H9 (cell line): Measurements from ENCODE around the gene CRYGN. TPM values are rescaled to one million over a fixed set of nuclear protein-coding genes. Genes with fewer than 3 reads are reported as not detected.

Source experiments
- DNase-seq: peaks from one replicate; pipeline ENCODE4 v3.0.0-alpha.2; 2017
- H2AFZ ChIP-seq: one replicate; pipeline ENCODE4 v1.6.1; 2013; ENCODE audit warnings: mild to moderate bottlenecking, low read length, control low read depth, moderate library complexity
- H2AK5ac ChIP-seq: 2 replicates; pipeline ENCODE4 v1.6.1; 2013; ENCODE audit warnings: low read length, control low read depth, mixed read lengths; ENCODE audit not compliant: insufficient read length
- H2BK120ac ChIP-seq: one replicate; pipeline ENCODE4 v1.6.1; 2013; ENCODE audit warnings: low read depth, mild to moderate bottlenecking, low read length, control low read depth, inconsistent platforms; ENCODE audit not compliant: poor library complexity, severe bottlenecking
- H2BK12ac ChIP-seq: 2 replicates; pipeline ENCODE4 v1.6.1; 2013; ENCODE audit warnings: low read length, control low read depth, mixed read lengths, low read depth; ENCODE audit not compliant: insufficient read length
- H2BK15ac ChIP-seq: 2 replicates; pipeline ENCODE4 v1.6.1; 2013; ENCODE audit warnings: low read depth, low read length, control low read depth
- H2BK20ac ChIP-seq: one replicate; pipeline ENCODE4 v1.6.1; 2013; ENCODE audit warnings: low read depth, mild to moderate bottlenecking, low read length, control low read depth, inconsistent platforms; ENCODE audit not compliant: poor library complexity, severe bottlenecking
- H2BK5ac ChIP-seq: 2 replicates; pipeline ENCODE4 v1.6.1; 2013; ENCODE audit warnings: low read length, control low read depth, mixed read lengths; ENCODE audit not compliant: insufficient read length
- H3K14ac ChIP-seq: 2 replicates; pipeline ENCODE4 v1.6.1; 2013; ENCODE audit warnings: low read length, control low read depth; ENCODE audit not compliant: insufficient read depth
- H3K18ac ChIP-seq: 2 replicates; pipeline ENCODE4 v1.6.1; 2013; ENCODE audit warnings: low read depth, mild to moderate bottlenecking, mixed read lengths, low read length, control low read depth; ENCODE audit not compliant: insufficient read length
- H3K23ac ChIP-seq: 2 replicates; pipeline ENCODE4 v1.6.1; 2013; ENCODE audit warnings: low read length, control low read depth, mixed read lengths, low read depth; ENCODE audit not compliant: insufficient read length
- H3K23me2 ChIP-seq: 2 replicates; pipeline ENCODE4 v1.6.1; 2013; ENCODE audit warnings: low read depth, mild to moderate bottlenecking, mixed read lengths, low read length, control low read depth; ENCODE audit not compliant: insufficient read length, poor library complexity, severe bottlenecking
- H3K27ac ChIP-seq: 2 replicates; pipeline ENCODE4 v1.5.1; 2013; ENCODE audit warnings: low read length, control low read depth, mixed read lengths, low read depth; ENCODE audit not compliant: insufficient read length
- H3K27me3 ChIP-seq: 2 replicates; pipeline ENCODE4 v1.6.1; 2013; ENCODE audit warnings: low read length, control low read depth, inconsistent platforms; ENCODE audit not compliant: insufficient read depth
- H3K4ac ChIP-seq: 2 replicates; pipeline ENCODE4 v1.6.1; 2013; ENCODE audit warnings: low read depth, mild to moderate bottlenecking, control low read depth, inconsistent platforms, low read length, moderate library complexity
- H3K4me1 ChIP-seq: 2 replicates; pipeline ENCODE4 v1.6.1; 2013; ENCODE audit warnings: low read length, control low read depth, inconsistent platforms; ENCODE audit not compliant: insufficient read depth
- H3K4me2 ChIP-seq: 2 replicates; pipeline ENCODE4 v1.6.1; 2013; ENCODE audit warnings: low read length, control low read depth, mixed read lengths; ENCODE audit not compliant: insufficient read length, insufficient read depth
- H3K56ac ChIP-seq: 2 replicates; pipeline ENCODE4 v1.6.1; 2013; ENCODE audit warnings: low read depth, mild to moderate bottlenecking, mixed read lengths, low read length, control low read depth; ENCODE audit not compliant: insufficient read length
- H3K79me1 ChIP-seq: 2 replicates; pipeline ENCODE4 v1.6.1; 2013; ENCODE audit warnings: low read depth, mild to moderate bottlenecking, moderate library complexity, low read length, control low read depth, inconsistent platforms; ENCODE audit not compliant: insufficient read depth, poor library complexity, severe bottlenecking
- H3K79me2 ChIP-seq: 2 replicates; pipeline ENCODE4 v1.6.1; 2013; ENCODE audit warnings: low read length, control low read depth, inconsistent platforms; ENCODE audit not compliant: insufficient read depth
- H3K9ac ChIP-seq: 2 replicates; pipeline ENCODE4 v1.6.1; 2013; ENCODE audit warnings: low read length, control low read depth, mixed read lengths; ENCODE audit not compliant: insufficient read length; ENCODE audit errors: extremely low read depth
- H3K9me3 ChIP-seq: one replicate; pipeline ENCODE4 v1.6.1; 2013; ENCODE audit warnings: low read depth, low read length, inconsistent platforms; ENCODE audit not compliant: control insufficient read depth
- H3T11ph ChIP-seq: one replicate; pipeline ENCODE4 v1.6.1; 2013; ENCODE audit warnings: mild to moderate bottlenecking, low read length, control low read depth, inconsistent platforms
- H4K20me1 ChIP-seq: one replicate; pipeline ENCODE4 v1.6.1; 2013; ENCODE audit not compliant: control insufficient read depth, insufficient read length, insufficient read depth
- H4K5ac ChIP-seq: 2 replicates; pipeline ENCODE4 v1.6.1; 2013; ENCODE audit warnings: low read depth, mild to moderate bottlenecking, mixed read lengths, low read length, control low read depth; ENCODE audit not compliant: insufficient read length
- H4K8ac ChIP-seq: replicated peaks from 2 replicates; pipeline ENCODE4 v1.6.1; 2013; ENCODE audit warnings: low read length, control low read depth, mixed read lengths, low read depth; ENCODE audit not compliant: insufficient read length
- H4K91ac ChIP-seq: 2 replicates; pipeline ENCODE4 v1.6.1; 2013; ENCODE audit warnings: low read depth, mild to moderate bottlenecking, moderate library complexity, mixed read lengths, low read length, control low read depth; ENCODE audit not compliant: insufficient read length
- H3K27ac Mint-ChIP-seq, 3 experiments: 2 replicates in 2 of 3; 3 replicates in 1 of 3; pipeline ENCODE4 v1.8.0; 2020 to 2021; ENCODE audit warnings: mixed read lengths in 3 of 3, mild to moderate bottlenecking in 1 of 3, moderate library complexity in 1 of 3
- H3K27me3 Mint-ChIP-seq: 2 replicates; pipeline ENCODE4 v1.8.0; 2021; ENCODE audit warnings: low read depth, mild to moderate bottlenecking, moderate library complexity, mixed read lengths
- H3K36me3 Mint-ChIP-seq, 3 experiments: 2 replicates in 2 of 3; 3 replicates in 1 of 3; pipeline ENCODE4 v1.8.0; 2020 to 2021; ENCODE audit warnings: low read depth in 3 of 3, mixed read lengths in 3 of 3; ENCODE audit not compliant: insufficient read depth in 1 of 3
- H3K4me1 Mint-ChIP-seq, 2 experiments: 2 replicates each; pipeline ENCODE4 v1.8.0; 2020; ENCODE audit warnings: mixed read lengths in 2 of 2
- H3K4me3 Mint-ChIP-seq, 2 experiments: 2 replicates in 1 of 2; 3 replicates in 1 of 2; pipeline ENCODE4 v1.8.0; 2020 to 2021; ENCODE audit warnings: mild to moderate bottlenecking in 2 of 2, mixed read lengths in 2 of 2, moderate library complexity in 1 of 2
- H3K9me3 Mint-ChIP-seq, 2 experiments: 2 replicates in 1 of 2; 3 replicates in 1 of 2; pipeline ENCODE4 v1.8.0; 2020; ENCODE audit warnings: mild to moderate bottlenecking in 2 of 2, mixed read lengths in 2 of 2, moderate library complexity in 1 of 2
- WGBS: extraction: QIAGEN DNeasy Blood & Tissue Kit; methylation state at CpG from one replicate; pipeline ENCODE4 v1.1.7; 2013; ENCODE audit warnings: missing lambda C conversion rate, low lambda C conversion rate, mixed read lengths; ENCODE audit not compliant: insufficient read length; ENCODE audit errors: extremely low coverage; 5-methylcytosine and 5-hydroxymethylcytosine counted together
- total RNA-seq: library from RNA; stranded (reverse); gene quantifications from 2 replicates; pipeline ENCODE4 v1.2.1, GENCODE V29; 2021
- TF ChIP-seq, protein P1 (sequence below): fragments of 200-600 bp; sonication (generic); conservative IDR thresholded peaks from 3 replicates; pipeline ENCODE4 v1.8.0; 2021; ENCODE audit warnings: antibody characterized with exemption, mild to moderate bottlenecking

The CRYGN gene
- total RNA-seq, 1 experiment from 2014 or later = 1.8 TPM

DNA sequence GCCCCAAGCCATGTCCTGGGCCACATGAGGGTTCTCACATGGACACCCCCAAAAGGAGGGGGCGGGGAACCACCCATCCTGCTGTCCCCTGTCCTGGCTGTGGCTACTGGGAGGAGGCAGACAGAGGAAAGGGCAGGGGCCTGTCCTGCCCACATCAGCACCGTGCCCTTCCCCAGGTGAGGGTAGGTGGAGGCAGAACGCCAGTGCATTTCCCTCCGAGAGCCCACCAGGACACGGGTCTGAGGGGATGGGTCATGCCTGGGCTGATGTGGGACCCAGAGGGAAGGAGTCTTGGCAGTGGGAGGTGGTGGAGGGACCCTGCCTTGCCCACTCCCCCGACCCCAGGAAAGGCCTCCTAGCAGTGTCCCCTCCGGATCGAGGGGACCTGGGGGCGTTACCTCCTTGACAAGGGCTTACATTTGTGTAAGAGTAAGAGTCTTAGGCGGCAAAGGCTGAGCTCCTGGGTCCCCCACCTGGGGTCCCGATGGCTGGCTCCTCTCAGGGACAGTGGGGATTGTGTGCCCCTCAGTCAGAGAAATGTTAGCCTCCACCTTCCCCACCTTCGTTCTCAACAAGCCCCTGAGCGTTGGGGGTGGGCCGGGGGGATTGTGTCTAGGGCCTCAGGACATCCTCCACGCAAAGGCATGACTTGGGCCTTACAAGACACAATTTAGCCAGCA lies 6.1 kb downstream of the CRYGN start:
- H4K8ac ChIP-seq = no peak overlapping the region
- H3K23ac ChIP-seq = no peak overlapping the region
- H3K9me3 ChIP-seq = no peaks in the 10 kb centered on the region
- H4K91ac ChIP-seq = no peak overlapping the region
- H2BK15ac ChIP-seq = no peak overlapping the region
- H3K4me2 ChIP-seq = no peak overlapping the region
- no peak overlapping the region for H3K27ac ChIP-seq
- no peaks in the 10 kb centered on the region for H4K20me1 ChIP-seq
- TF ChIP-seq, protein P1, sequence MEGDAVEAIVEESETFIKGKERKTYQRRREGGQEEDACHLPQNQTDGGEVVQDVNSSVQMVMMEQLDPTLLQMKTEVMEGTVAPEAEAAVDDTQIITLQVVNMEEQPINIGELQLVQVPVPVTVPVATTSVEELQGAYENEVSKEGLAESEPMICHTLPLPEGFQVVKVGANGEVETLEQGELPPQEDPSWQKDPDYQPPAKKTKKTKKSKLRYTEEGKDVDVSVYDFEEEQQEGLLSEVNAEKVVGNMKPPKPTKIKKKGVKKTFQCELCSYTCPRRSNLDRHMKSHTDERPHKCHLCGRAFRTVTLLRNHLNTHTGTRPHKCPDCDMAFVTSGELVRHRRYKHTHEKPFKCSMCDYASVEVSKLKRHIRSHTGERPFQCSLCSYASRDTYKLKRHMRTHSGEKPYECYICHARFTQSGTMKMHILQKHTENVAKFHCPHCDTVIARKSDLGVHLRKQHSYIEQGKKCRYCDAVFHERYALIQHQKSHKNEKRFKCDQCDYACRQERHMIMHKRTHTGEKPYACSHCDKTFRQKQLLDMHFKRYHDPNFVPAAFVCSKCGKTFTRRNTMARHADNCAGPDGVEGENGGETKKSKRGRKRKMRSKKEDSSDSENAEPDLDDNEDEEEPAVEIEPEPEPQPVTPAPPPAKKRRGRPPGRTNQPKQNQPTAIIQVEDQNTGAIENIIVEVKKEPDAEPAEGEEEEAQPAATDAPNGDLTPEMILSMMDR = no peak
- H3K18ac ChIP-seq = no peak overlapping the region
- no peaks in the 10 kb centered on the region for H3K23me2 ChIP-seq
- H4K5ac ChIP-seq = no peak overlapping the region
- WGBS = no CpG with 5 or more reads among the region's 15 CpGs
- no peak overlapping the region for H2BK20ac ChIP-seq
- Mint-ChIP-seq H3K27me3 (peaks cover under 1% of the 10 kb centered on the region), H3K27ac (no peak overlapping the region), H3K4me1 (peaks cover 22 to 26% of the 10 kb centered on the region in 2 experiments), H3K36me3 (peaks cover 0 to 3% (median 0%) of the 10 kb centered on the region in 3 experiments; a peak in 2 of 7 replicates), H3K4me3 (no peak overlapping the region), H3K9me3 (peaks cover 0 to under 1% of the 10 kb centered on the region in 2 experiments; a peak in 1 of 5 replicates)
- H3K4ac ChIP-seq = no peak overlapping the region
- no peak overlapping the region for H3K56ac ChIP-seq
- no peak overlapping the region for H2AK5ac ChIP-seq
- no peaks in the 10 kb centered on the region for H3K79me2 ChIP-seq
- no peak overlapping the region for H2BK5ac ChIP-seq
- no peaks in the 10 kb centered on the region for H3K27me3 ChIP-seq
- H3K4me1 ChIP-seq = peaks cover 3% of the 10 kb centered on the region; the same call in 1 of the 2 replicates
- H2AFZ ChIP-seq = no peak overlapping the region
- no peak for DNase-seq
- no peaks in the 10 kb centered on the region for H3K79me1 ChIP-seq
- no peak overlapping the region; the same call in 1 of the 2 replicates for H3K14ac ChIP-seq
- H3T11ph ChIP-seq = no peak overlapping the region
- H3K9ac ChIP-seq = no peak overlapping the region
- no peak overlapping the region for H2BK120ac ChIP-seq
- no peak overlapping the region for H2BK12ac ChIP-seq
